Dermis blood vessel endothelial cell (primary cell): ENCODE results near the gene DNM2. TPM values are rescaled to one million over a fixed set of nuclear protein-coding genes. Genes with fewer than 3 reads are reported as not detected.
"Not testable (repeated sequence)": the region's sequence is repeated elsewhere in the genome, so short reads cannot be mapped to it uniquely, and the experiment has no call there.

Source experiments
- DNase-seq: peaks from one replicate; pipeline ENCODE4 v3.0.0; 2010
- total RNA-seq: library from RNA; depleted of rRNA; stranded (reverse); fragments of >200 nt; gene quantifications from 2 replicates; pipeline ENCODE4 v1.2.3, GENCODE V29; 2014

DNM2 gene
- total RNA-seq, 1 donor from 2014 or later, result 118 TPM

- DNase-seq, result no peak
Observed at GRCh38 chr19:10726268-10726667, 8.4 kb downstream of the DNM2 start.

- DNase-seq, result no peak
Observed at GRCh38 chr19:10727685-10728201, 9.9 kb downstream of the DNM2 start.

GRCh38 chr19:10729411-10729810, 11.5 kb downstream of the DNM2 start:
- DNase-seq, result no peak

GRCh38 chr19:10730932-10731331, 13.1 kb downstream of the DNM2 start:
- no peak for DNase-seq

GRCh38 chr19:10735741-10736140, 17.9 kb downstream of the DNM2 start:
- DNase-seq, result no peak

- no peak for DNase-seq
Observed at GRCh38 chr19:10736189-10736588, 18.3 kb downstream of the DNM2 start.

GRCh38 chr19:10736916-10737551, 19.2 kb downstream of the DNM2 start:
- DNase-seq, result no peak

- no peak for DNase-seq
Observed at GRCh38 chr19:10737722-10738121, 19.8 kb downstream of the DNM2 start.

GRCh38 chr19:10740798-10741197, 22.9 kb downstream of the DNM2 start:
- DNase-seq, result no peak

GRCh38 chr19:10742476-10742875, 24.6 kb downstream of the DNM2 start:
- DNase-seq, result peak; percentile 87

- no peak for DNase-seq
Observed at GRCh38 chr19:10744253-10744798, 26.4 kb downstream of the DNM2 start.

- no peak for DNase-seq
Observed at GRCh38 chr19:10744801-10745293, 27.0 kb downstream of the DNM2 start.

GRCh38 chr19:10746437-10746836, 28.6 kb downstream of the DNM2 start:
- not testable (repeated sequence) for DNase-seq

- no peak for DNase-seq
Observed at GRCh38 chr19:10747271-10747670, 29.4 kb downstream of the DNM2 start.

- no peak for DNase-seq
Observed at GRCh38 chr19:10747674-10748073, 29.8 kb downstream of the DNM2 start.

GRCh38 chr19:10748195-10748926, 30.5 kb downstream of the DNM2 start:
- no peak for DNase-seq

- peak; percentile 37 for DNase-seq
Observed at GRCh38 chr19:10748927-10749434, 31.1 kb downstream of the DNM2 start.

GRCh38 chr19:10749435-10750384, 31.8 kb downstream of the DNM2 start:
- no peak for DNase-seq

GRCh38 chr19:10751109-10751953, 33.5 kb downstream of the DNM2 start:
- peak; percentile 68 for DNase-seq

- no peak for DNase-seq
Observed at GRCh38 chr19:10752237-10752912, 34.5 kb downstream of the DNM2 start.
